Lower leg skin (tissue), 3 donors: ENCODE data around the gene PLXNC1.

Source experiments
- CTCF ChIP-seq, 3 donors: fragments of 450-650 bp; IDR thresholded peaks; one replicate each; pipeline ENCODE4 v1.5.1; 2016; ENCODE audit warnings: antibody characterized with exemption in 3 of 3, mild to moderate bottlenecking in 3 of 3, moderate library complexity in 2 of 3
- POLR2A ChIP-seq, 2 donors: fragments of 450-650 bp; IDR thresholded peaks; one replicate each; pipeline ENCODE4 v1.6.1; 2016 to 2017; ENCODE audit warnings: antibody characterized with exemption in 2 of 2, mild to moderate bottlenecking in 1 of 2, moderate library complexity in 1 of 2

GRCh38 chr12:94277426-94278000 lies 129.1 kb downstream of the PLXNC1 start:
- TF ChIP-seq CTCF (IDR thresholded peaks at IDR 0.05) (no peak), POLR2A (IDR thresholded peaks at IDR 0.05) (no peak)
